Posterior cingulate gyrus (tissue), 11 donors: ENCODE results near the gene PHLPP1.
A peak's percentile ranks its signal among the peaks of the same experiment; 100 is the strongest.
"Not testable (repeated sequence)": the region's sequence is repeated elsewhere in the genome, so short reads cannot be mapped to it uniquely, and the experiment has no call there.

ENCODE experiments used
- DNase-seq, 10 donors: peaks; one replicate each; pipeline versions ENCODE4 v3.0.0 to v3.0.0-alpha.2; 2020 to 2021; ENCODE audit warnings: mixed read lengths in 3 of 10
- intact Hi-C: fragments of 100-400 bp; cut with DNase I; formaldehyde crosslinking; loops from one replicate; pipeline ENCODE4 v1.15.1; 2023

PHLPP1 gene

DNA sequence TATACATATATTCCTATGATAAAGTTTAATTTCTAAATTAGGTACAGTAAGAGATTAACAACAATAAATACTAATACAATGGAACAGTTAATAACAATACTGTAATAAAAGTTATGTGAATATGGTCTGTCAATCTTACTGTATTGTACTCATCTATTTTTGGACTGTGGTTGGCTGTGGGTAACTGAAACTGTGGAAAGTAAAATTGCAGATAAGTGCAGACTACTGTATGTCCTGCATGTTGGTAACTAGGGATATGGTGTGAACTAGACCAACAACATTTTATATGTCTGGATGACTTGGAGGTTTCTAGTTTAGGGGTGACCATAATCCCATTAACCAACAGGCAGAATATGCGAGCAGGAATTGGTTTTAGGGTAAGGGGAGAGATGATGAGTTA lies 23.3 kb downstream of the PHLPP1 start:
- DNase-seq = no peak
- intact Hi-C loops = no loop called here

DNA sequence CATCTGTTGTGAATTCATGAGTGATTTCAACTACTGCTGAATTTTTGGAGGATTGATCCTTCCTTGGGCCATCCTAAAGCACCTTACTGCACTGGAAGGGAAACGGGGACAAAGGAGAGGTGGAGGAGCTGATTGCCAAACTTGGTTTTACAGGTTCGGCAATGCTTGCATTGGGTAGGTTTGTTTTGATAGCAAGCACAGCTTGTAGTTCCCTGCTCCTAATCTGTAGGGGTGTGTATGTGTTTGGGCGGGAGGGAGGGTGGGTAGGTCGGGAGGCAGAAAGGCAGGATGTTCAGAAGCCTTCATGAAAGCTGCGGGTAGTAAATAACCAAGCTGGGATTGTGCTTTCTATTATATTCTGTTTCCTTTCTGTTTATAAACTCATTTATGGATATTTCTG lies 24.6 kb downstream of the PHLPP1 start:
- DNase-seq = no peak
- intact Hi-C loops = no loop called here

DNA sequence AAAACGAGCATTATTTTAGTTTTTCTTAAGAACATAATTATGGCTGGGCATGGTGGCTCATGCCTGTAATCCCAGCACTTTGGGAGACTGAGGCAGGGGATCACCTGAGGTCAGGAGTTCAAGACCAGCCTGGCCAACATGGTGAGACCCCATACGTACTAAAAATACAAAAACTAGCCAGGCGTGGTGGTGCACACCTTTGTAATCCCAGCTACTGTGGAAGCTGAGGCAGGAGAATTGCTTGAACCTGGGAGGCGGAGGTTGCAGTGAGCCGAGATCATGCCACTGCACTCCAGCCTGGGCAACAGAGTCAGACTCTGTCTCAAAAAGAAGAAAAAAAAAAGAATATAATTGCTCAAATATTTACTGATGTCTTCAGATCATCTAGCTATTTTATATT lies 25.3 kb downstream of the PHLPP1 start:
- intact Hi-C loops, DNase-seq: not testable (repeated sequence)

DNA sequence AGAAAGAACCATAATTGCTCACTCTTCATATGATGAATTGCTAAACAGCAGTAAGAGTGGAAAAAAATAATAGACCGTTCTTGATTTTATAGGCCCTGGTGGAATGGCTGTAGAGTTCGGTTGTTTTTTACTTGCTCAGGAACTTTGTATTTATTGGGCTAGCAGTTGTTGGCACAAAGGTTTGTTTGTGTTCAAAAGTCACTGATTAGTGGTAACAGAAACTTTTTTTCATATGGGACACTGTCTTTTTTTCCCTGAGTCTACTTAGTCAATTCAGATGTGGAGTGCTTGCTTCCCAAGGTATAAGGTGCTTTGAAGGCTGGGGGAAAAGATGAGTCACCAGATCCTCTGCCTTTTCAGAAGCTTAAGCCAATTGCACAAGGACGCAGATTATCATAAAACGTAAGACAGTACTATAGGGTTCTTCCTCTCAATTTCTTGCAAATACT lies 25.8 kb downstream of the PHLPP1 start:
- no peak for DNase-seq
- intact Hi-C loops = no loop called here

DNA sequence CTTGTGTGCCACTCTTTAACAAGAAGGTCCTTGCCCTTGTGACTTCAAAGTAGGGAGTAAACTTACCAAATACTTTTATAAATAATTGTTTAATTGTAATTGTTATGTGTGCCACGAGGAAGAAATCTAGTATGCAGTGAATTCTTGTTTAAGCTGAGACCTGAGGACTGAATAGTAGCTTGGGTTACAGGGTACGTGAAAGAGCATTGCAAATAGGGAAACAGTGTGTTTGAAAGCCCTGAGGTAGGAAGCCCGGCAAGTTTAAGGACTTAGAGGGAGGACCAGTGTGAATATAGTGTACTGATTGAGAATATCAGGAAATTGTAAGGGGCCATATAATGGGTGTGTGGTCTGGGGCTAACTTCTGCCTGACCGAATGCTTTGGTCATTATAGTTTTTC lies 26.2 kb downstream of the PHLPP1 start:
- intact Hi-C loops = no loop called here
- DNase-seq = no peak

DNA sequence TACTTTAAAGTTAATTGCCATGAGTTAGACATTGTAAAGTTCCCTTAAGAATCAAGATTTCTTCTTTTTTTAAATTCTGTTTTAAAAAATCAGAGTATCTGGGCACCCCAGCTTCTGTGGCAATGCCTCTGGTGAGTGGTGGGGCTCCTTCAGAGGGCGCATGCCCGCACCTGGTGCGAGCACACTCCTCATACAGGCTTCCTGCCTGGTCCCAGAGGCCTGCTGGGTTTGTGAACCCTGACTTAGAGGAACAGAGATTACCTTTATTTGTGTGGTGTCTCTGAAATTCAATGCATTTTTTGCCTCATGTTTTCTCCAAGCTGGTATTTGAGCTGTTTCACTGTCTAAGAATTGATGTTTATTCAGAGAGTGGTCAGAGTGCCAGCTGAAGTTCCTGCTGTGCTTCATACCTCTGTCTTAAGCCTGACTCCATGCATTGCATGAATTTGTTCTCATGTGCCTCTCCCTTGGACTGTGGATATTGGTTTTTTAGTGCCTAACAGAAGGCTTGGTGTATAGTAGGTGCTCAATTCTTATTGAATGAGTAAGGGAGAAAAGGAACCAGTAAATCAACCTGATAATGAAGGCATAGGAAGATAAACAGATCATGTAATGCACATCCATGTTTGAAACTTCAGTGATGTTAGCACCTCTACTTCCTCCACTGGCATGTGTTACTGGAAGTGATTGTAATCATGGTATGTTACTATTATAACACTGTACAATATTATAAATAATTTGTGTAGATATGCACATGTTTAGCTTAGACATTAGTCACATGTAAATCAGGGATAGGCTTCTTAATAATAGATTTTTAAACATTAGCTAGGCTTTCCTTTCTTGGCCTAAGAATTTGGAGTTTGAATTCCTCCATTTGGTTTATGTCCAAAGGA lies 29.0 kb downstream of the PHLPP1 start:
- intact Hi-C loops = no loop called here
- peak in 1 of 10 donors; percentile 23 for DNase-seq

DNA sequence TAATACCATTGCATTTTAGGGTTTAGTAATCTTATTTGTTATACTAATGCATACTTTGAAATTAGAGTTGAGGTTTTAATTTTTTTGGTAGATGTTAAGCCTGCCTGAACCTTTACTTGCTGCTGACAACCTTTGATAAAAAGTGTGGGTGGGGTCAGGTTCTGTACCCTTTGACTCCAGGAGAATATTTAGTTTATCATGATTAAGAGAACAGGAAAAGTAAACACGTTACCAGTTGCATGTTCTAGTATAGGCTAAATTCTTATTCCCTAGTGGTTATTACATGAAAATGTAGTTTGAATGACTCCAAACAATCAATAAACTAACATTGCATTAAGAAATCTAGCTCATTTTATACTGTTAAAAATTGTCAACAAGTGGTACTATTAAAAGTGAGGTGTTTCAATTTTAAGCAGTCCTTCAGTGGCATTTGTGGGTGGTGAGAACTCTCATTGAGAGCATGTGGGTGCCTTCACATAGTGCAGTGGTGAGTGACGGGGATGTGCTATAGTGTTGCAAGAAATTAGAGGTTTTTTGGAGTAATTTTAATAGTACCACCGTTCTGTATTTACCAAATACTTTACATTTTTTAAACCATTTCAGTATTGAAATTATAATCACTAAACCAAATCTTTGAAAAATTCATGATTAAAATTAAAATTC lies 29.9 kb downstream of the PHLPP1 start:
- intact Hi-C loops = no loop called here
- no peak for DNase-seq

DNA sequence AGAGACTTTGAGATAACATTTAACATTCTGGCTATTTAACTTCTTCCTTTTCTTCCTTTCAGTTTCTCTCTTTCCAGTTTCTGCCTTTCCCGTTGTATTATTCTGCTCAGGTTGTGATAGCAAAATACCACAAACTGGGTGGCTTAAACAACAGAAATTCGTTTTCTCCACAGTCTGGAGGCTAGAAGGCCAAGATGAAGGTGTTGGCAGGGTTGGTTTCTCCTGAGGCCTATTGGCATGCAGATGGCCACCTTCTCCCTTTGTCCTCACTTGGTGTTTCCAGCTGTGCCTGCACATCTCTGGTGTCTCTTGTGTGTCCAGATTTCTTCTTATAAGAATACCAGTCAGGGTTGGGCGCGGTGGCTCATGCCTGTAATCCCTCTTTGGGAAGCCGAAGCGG lies 34.0 kb downstream of the PHLPP1 start:
- intact Hi-C loops = no loop called here
- DNase-seq = peak in 1 of 10 donors; percentile 28

DNA sequence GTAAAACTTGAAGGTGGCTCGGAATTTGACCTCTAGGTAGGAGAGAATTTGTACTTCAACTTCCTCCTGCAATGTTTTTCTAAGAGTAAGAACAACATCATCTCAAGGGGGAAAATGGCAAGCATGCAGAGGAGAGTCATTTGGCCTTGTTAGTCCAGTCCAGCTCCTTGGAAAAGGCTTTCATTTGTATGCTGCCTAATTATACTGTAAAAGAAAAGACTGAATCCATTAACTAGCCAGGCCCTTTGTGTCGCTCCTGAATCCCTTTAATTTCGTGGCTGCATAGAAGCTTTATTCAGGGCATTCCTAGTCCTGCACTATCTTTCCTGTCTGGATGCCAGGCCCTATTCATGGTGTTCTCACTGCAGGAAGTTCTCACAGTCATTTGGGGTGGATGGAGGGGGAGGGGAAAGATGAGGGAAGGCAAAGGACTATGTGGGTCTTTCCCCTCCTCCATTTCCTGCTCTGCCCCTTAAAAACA lies 36.0 kb downstream of the PHLPP1 start:
- intact Hi-C loops = no loop called here
- peak in 5 of 10 donors; percentile 15 to 46 (median 40) for DNase-seq

DNA sequence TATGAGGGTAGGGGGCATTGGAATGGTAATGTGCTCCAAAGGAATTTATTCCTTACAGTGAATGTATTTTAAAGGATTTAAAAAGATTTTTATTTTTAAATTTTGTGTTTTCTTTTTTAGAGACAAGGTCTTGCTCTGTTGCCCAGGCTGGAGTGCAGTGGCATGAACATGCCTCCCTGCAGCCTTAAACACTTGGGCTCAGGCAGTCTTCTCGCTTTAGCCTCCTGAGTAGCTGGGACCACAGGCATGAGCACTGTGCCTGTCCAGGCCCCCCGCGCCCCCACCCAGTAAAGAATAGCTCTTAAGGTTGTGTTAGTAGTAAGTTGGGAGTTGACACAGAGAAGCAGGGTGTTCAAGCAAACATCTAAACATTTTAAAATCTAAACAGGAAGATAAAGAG lies 36.6 kb downstream of the PHLPP1 start:
- intact Hi-C loops = no loop called here
- DNase-seq = peak in 1 of 10 donors; percentile 51

DNA sequence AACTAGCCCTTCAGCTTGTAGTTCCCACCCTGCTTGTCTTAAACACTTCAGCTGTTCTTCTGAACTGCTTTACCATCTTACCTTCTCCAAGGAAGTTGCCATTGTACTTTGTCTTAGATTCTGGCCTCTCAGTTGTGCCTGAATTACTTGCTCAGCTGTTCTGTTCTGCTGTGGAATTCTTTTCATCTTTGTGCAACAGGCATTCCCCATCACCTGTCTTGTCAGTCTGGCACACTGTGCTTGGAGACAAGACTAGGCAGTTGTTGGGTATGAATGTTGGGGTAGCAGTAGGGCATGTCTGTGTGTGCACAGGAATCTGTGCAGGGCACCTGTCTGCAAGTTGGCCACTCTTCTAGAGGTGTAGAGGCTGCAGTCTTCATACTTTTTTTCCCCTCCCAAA lies 38.7 kb downstream of the PHLPP1 start:
- no peak for DNase-seq
- intact Hi-C loops = no loop called here

DNA sequence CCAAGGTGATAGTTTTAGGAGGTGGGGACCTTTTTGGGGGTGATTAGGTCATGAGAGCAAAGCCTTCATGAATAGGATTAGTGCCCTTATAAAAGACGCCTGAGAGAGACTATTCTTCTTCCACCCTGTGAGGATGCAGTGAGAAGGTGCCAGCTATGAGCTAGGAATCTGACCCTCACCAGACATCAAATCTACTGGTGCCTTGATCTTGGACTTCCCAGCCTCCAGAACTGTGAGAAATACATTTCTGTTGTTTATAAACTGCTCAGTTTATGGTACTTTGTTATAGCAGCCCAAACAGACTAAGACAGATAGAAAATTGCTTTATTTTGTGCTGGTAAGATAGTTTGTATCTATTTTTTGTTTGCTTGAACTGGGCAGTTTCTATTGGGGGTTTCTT lies 40.1 kb downstream of the PHLPP1 start:
- no peak for DNase-seq
- intact Hi-C loops = loop anchor here (5.0 kb wide), 1 partner anchor 38 kb away; the partner anchor contains the start of gene PHLPP1

DNA sequence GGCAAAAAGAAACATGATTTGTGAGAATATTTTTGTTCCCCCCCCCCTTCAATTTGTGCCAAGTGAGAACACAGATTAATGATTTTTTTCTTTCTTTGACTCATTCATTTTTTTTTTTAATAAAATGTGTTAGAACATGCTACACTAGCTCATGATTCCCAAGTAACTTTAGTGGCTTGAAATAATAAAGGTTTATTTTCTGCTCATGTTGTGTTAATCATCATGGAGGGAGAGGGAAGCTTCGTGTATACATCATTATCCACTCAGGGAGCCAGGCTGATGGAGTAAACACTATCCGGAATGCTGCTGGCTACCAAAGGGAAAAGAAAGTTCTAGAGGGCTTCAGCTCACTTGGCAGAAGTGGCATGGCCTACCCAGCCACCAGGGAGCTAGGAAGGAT lies 40.6 kb downstream of the PHLPP1 start:
- intact Hi-C loops = loop anchor here (5.0 kb wide), 1 partner anchor 39 kb away; the partner anchor contains the start of gene PHLPP1
- no peak for DNase-seq

DNA sequence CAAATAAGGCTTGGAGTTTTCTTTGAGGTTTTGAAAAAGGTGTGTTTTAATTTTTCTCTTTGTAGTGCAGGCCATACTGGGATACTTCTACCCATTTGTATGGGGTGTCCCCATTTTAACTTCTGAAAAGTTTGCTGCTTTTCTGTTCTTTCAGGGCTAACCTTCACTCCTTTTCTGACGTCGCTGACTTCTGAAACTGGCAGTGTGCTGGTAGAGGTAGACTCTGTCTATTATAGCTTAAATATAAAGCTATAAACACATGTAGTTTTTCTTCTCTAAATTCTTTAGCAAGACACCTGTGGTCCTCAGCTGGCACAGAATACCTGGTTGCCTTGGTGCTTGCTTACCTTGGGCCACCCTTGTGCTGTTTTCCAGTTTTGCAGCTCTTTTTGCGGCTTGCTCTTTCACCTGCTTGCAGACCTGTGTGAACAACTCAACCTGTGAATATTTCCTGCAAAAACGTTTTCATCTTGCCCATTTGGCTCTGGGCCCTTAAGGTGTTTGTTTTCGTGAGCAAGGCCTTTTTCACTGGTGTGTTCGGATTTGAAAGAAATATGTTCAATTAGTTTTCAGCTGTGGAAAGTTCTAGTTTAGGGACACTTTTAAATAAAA lies 42.2 kb downstream of the PHLPP1 start:
- no peak for DNase-seq
- intact Hi-C loops = loop anchor here (5.0 kb wide), 1 partner anchor 40 kb away; the partner anchor contains the start of gene PHLPP1

DNA sequence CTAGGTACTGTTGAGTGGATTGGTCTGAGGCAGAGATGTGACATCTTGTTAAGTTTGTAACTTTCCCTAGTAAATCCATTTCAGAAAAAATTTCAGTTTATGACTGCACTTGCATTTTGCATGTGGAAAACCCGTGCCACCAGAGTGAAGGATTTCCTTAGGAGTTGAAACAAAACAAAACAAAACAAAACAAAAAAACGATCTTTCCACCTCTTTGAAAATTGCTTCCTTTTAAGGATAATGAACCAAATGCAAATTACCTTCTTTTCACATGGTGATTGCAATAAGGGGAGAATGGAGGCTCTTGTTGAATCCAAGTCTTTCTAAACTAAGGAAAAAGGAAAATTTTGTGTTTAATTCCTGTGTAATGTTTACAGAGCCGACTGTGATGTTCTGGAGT lies 43.2 kb downstream of the PHLPP1 start:
- intact Hi-C loops = loop anchor here (5.0 kb wide), 1 partner anchor 41 kb away; the partner anchor contains the start of gene PHLPP1
- DNase-seq = no peak

DNA sequence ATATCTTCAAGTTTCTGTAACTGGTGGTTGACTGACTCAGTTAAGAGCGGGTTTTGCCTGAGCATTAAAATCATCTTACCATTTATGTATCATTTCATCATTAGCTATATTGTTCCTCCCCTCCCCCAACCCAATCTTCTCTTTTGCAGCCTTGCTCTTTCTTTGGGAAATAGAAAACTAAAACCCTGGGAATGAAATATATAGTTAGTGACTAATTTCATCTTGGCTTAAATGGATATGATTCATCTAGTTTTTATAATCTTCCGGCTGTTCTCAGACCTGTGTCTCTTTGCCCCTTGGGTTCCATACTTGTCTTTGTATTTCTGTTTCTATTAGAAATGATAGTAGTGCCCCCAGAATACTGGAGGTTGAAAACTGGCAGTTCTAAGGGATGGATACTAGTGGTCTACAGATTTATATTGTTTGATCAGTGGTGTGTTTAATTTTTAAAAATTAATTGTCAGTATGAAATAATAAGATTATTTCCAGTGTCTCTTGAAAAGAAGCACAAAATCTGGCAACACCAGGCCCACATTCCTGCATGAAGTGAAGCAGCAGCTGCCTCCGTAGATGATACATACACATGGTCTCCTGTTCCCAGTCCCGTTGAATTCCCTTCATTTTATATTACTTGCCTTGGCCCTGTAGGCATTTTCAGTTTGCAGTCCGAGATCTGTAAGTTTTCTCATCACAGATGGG lies 44.5 kb downstream of the PHLPP1 start:
- intact Hi-C loops = loop anchor here (5.0 kb wide), 1 partner anchor 43 kb away; the partner anchor contains the start of gene PHLPP1
- DNase-seq = no peak

DNA sequence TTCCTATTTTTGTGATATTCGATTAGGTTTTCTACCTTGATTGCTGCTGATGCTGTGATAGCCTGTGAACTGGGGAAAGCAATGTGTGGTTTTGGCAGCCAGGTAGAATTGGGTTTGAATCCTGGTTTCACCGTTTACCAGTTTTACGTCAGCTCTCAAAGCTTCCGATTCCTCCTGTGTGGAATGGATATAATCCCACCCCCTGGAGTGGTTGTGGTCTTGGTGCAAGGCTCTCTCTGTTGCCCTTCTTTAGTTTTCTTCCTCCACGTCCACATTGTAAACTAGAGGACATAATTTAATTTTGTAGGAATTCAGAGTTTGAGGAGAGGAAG lies 45.0 kb downstream of the PHLPP1 start:
- intact Hi-C loops = no loop called here
- no peak for DNase-seq

DNA sequence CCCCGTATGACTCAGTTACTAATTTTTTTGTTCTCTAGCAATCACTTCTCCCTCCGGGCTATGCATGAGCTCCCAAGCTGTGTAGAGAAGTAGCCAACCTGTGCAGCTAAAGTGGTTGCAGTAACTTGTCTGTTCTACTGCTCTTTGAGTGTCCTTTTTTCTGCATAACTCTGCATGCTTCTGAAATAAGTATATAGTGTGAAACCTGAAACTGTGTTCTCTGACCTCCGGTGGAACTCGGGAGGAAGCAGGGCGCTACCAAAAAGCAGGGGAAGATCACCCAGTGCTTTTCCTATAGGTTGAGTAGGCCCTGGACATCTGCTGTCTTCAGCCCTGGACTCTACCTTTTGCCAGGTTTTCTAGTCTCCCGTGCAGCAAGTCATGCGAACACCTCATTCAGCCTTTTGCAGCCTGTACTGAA lies 47.8 kb downstream of the PHLPP1 start:
- peak in 1 of 10 donors; percentile 34 for DNase-seq

DNA sequence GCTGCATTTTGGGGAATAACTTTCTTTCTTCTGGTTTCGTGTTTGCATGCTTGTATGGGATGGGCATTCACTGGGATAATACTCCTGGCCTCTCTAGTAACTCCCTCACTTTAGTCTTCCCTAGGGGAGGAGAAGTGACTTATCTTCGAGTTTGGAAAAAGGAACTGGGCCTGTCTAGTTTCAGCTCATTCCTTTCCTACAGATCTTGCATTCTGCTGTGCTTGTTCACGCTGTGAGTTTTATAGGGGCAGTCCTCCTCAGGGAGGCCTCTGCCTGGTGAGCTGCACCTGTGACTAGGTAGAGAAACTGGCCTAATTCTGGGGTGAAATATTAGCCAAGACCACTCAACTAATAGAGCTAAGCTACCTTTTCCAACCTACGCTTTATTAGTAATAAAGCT lies 50.9 kb downstream of the PHLPP1 start:
- DNase-seq = no peak
- intact Hi-C loops = no loop called here

More for the DNA sequence above, 47.8 kb downstream of the PHLPP1 start:
- intact Hi-C loops = no loop called here

DNA sequence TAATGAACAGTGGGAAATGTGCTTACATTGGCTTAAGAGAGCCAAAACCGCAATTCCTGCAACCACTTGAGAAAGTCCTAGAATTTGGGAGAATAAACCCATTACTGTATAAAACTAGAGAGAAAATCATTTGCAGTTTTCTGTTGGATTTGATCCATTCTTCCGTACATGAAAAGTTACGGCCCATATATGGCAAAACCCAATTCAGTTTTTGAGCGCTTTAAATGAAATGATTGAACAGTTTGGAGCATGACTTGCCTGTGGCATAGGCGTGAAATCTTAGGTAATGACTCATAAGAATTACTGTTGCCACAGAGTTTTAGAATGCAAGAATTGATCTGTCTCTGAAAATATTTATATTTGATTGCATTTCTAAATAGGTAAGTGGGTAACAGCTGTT lies 52.0 kb downstream of the PHLPP1 start:
- no peak for DNase-seq

More for the DNA sequence above, 52.0 kb downstream of the PHLPP1 start:
- intact Hi-C loops = no loop called here
